HepG2 (cell line): ENCODE measurements around the gene MGARP. TPM values are rescaled to one million over a fixed set of nuclear protein-coding genes. Genes with fewer than 3 reads are reported as not detected.

Experiments used
- ATF7 ChIP-seq, 2 experiments: fragments of 450-650 bp in 1 of 2; sonication (generic) in 1 of 2; formaldehyde crosslinking in 1 of 2; IDR thresholded peaks; 2 replicates each; pipeline versions ENCODE4 v1.4.0 to v1.6.1; 2016 to 2020; ENCODE audit warnings: antibody characterized with exemption in 1 of 2, mild to moderate bottlenecking in 1 of 2, missing genetic modification reagents in 1 of 2
- E2F5 ChIP-seq: sonication (generic); formaldehyde crosslinking; conservative IDR thresholded peaks from 2 replicates; pipeline ENCODE4 v1.4.0; 2020; ENCODE audit warnings: missing genetic modification reagents
- ETS1 ChIP-seq: sonication (generic); formaldehyde crosslinking; IDR thresholded peaks from 2 replicates; pipeline ENCODE4 v1.4.0; 2020; ENCODE audit warnings: missing genetic modification reagents
- ETV6 ChIP-seq: sonication (generic); formaldehyde crosslinking; conservative IDR thresholded peaks from 2 replicates; pipeline ENCODE4 v1.4.0; 2020; ENCODE audit warnings: missing genetic modification reagents
- MEIS1 ChIP-seq: sonication (generic); formaldehyde crosslinking; IDR thresholded peaks from 2 replicates; pipeline ENCODE4 v1.9.0; 2021; ENCODE audit warnings: mild to moderate bottlenecking, missing genetic modification reagents, moderate library complexity, borderline replicate concordance
- MLLT10 ChIP-seq: sonication (generic); formaldehyde crosslinking; IDR thresholded peaks from 2 replicates; pipeline ENCODE4 v1.4.0; 2020; ENCODE audit warnings: missing genetic modification reagents
- MXD1 ChIP-seq: sonication (generic); formaldehyde crosslinking; IDR thresholded peaks from 2 replicates; pipeline ENCODE4 v1.4.0; 2020; ENCODE audit warnings: mild to moderate bottlenecking, missing genetic modification reagents
- NBN ChIP-seq: fragments of 450-650 bp; conservative IDR thresholded peaks from 2 replicates; pipeline ENCODE4 v1.6.1; 2017
- PAF1 ChIP-seq: IDR thresholded peaks from 2 replicates; pipeline ENCODE4 v1.6.1; 2016; ENCODE audit warnings: missing genetic modification reagents, missing compliant biosample characterization
- POLR2AphosphoS5 ChIP-seq: IDR thresholded peaks from 2 replicates; pipeline ENCODE4 v1.6.1; 2012; ENCODE audit warnings: low read depth, low read length
- RAD21 ChIP-seq: fragments of 450-650 bp; formaldehyde crosslinking; IDR thresholded peaks from 2 replicates; pipeline ENCODE4 v1.5.0; 2020; ENCODE audit warnings: mild to moderate bottlenecking
- RARG ChIP-seq: sonication (generic); formaldehyde crosslinking; IDR thresholded peaks from 2 replicates; pipeline ENCODE4 v1.4.0; 2020; ENCODE audit warnings: low read depth, mild to moderate bottlenecking, missing genetic modification reagents
- RFX1 ChIP-seq: fragments of 450-650 bp; IDR thresholded peaks from 2 replicates; pipeline ENCODE4 v1.6.1; 2017
- SNAPC2 ChIP-seq: sonication (generic); formaldehyde crosslinking; IDR thresholded peaks from 2 replicates; pipeline ENCODE4 v1.8.1; 2022; ENCODE audit warnings: mild to moderate bottlenecking, missing genetic modification reagents
- TARDBP ChIP-seq: sonication (generic); formaldehyde crosslinking; IDR thresholded peaks from 2 replicates; pipeline ENCODE4 v1.8.0; 2022; ENCODE audit warnings: mild to moderate bottlenecking, missing genetic modification reagents
- TBL1XR1 ChIP-seq: fragments of 150-350 bp; IDR thresholded peaks from 2 replicates; pipeline ENCODE4 v1.6.1; 2014; ENCODE audit warnings: borderline replicate concordance, low read length; ENCODE audit not compliant: partially characterized antibody
- TEAD2 ChIP-seq: sonication (generic); formaldehyde crosslinking; IDR thresholded peaks from 2 replicates; pipeline ENCODE4 v1.9.0; 2021; ENCODE audit warnings: missing genetic modification reagents
- ZBTB8A ChIP-seq: sonication (generic); formaldehyde crosslinking; IDR thresholded peaks from 2 replicates; pipeline ENCODE4 v1.4.0; 2020; ENCODE audit warnings: mild to moderate bottlenecking, low read depth, missing genetic modification reagents, borderline replicate concordance
- ZC3H4 ChIP-seq: sonication (generic); formaldehyde crosslinking; IDR thresholded peaks from 2 replicates; pipeline ENCODE4 v1.4.0; 2020; ENCODE audit warnings: missing genetic modification reagents, borderline replicate concordance
- ZNF224 ChIP-seq: sonication (generic); formaldehyde crosslinking; IDR thresholded peaks from 2 replicates; pipeline ENCODE4 v1.5.0; 2020; ENCODE audit warnings: mild to moderate bottlenecking, missing genetic modification reagents
- ZNF331 ChIP-seq: sonication (generic); formaldehyde crosslinking; IDR thresholded peaks from 2 replicates; pipeline ENCODE4 v1.4.0; 2020; ENCODE audit warnings: missing genetic modification reagents
- ZNF609 ChIP-seq: sonication (generic); formaldehyde crosslinking; IDR thresholded peaks from 2 replicates; pipeline ENCODE4 v1.4.0; 2020; ENCODE audit warnings: mild to moderate bottlenecking, missing genetic modification reagents, borderline replicate concordance
- ZNF782 ChIP-seq: sonication (generic); formaldehyde crosslinking; IDR thresholded peaks from 2 replicates; pipeline ENCODE4 v1.4.0; 2020; ENCODE audit warnings: missing genetic modification reagents, mild to moderate bottlenecking, borderline replicate concordance
- ZNF850 ChIP-seq: sonication (generic); formaldehyde crosslinking; conservative IDR thresholded peaks from 2 replicates; pipeline ENCODE4 v1.9.0; 2021; ENCODE audit warnings: mild to moderate bottlenecking, missing genetic modification reagents
- ZSCAN9 ChIP-seq: IDR thresholded peaks from 2 replicates; pipeline ENCODE4 v1.6.1; 2016; ENCODE audit warnings: borderline replicate concordance
- polyA plus RNA-seq, 8 experiments: library from polyadenylated mRNA; depleted of rRNA in 3 of 8; stranded (reverse) in 7 of 8; unstranded in 1 of 8; fragments of >200 nt; fragmentation: Illumina TruSeq in 4 of 8; extraction: Trizol in 4 of 8; gene quantifications; 2 replicates each; pipeline versions ENCODE4 v1.2.1 to v1.2.3, GENCODE V29; 2011 to 2016; ENCODE audit warnings: low read depth in 4 of 8, missing spikeins in 1 of 8, mixed read lengths in 1 of 8; ENCODE audit not compliant: insufficient read depth in 1 of 8
- total RNA-seq, 5 experiments: library from RNA; depleted of rRNA; stranded (reverse); fragments of >200 nt; fragmentation: Illumina TruSeq; extraction: Trizol; gene quantifications; 2 replicates each; pipeline ENCODE4 v1.2.3, GENCODE V29; 2016; ENCODE audit warnings: low read depth in 1 of 5

MGARP gene
- total and polyA plus RNA-seq, 2 of the 13 experiments (the other 11 are each of a cell fraction or from before 2014, with no cell fraction given), result 0.11 to 0.13 TPM

GRCh38 chr4:139301113-139301820 is 21.2 kb upstream of the MGARP start, which contains the start of gene NAA15 (continued):
- TF ChIP-seq MLLT10 (CRISPR knock-in tag) (no peak), SNAPC2 (CRISPR knock-in tag) (peak; percentile 78; the same call in 1 of the 2 replicates), RFX1 (no peak), POLR2AphosphoS5 (peak; percentile 97), RAD21 (no peak), ZNF331 (CRISPR knock-in tag) (no peak), TEAD2 (CRISPR knock-in tag) (no peak), ZNF609 (CRISPR knock-in tag) (no peak; the same call in 1 of the 2 replicates), ETS1 (no peak), ZSCAN9 (CRISPR knock-in tag) (peak; percentile 90; the same call in 1 of the 2 replicates), TARDBP (CRISPR knock-in tag) (peak; percentile 88), ZNF850 (CRISPR knock-in tag) (no peak), ZNF782 (CRISPR knock-in tag) (0 out of 2 replicates have a peak, but pooled peaks have one; percentile 46), ATF7 (IDR thresholded peaks at IDR 0.05) (no peak), ATF7 (CRISPR knock-in tag; IDR thresholded peaks at IDR 0.05) (no peak), ZNF224 (no peak), TBL1XR1 (no peak), E2F5 (CRISPR knock-in tag) (no peak), NBN (no peak), ZC3H4 (no peak), MEIS1 (CRISPR knock-in tag) (no peak), RARG (CRISPR knock-in tag) (no peak), ZBTB8A (CRISPR knock-in tag) (no peak), ETV6 (CRISPR knock-in tag) (no peak), MXD1 (CRISPR knock-in tag) (no peak; the same call in 1 of the 2 replicates), PAF1 (CRISPR knock-in tag) (no peak)
